RCC 7860 (cell line): ENCODE results near the gene TADA2B.

Experiments used
- DNase-seq: peaks from one replicate; pipeline ENCODE4 v3.0.0-alpha.2; 2015; ENCODE audit warnings: low spot score
- FAIRE-seq: peaks from 2 replicates; lab custom pipeline; 2012; peaks lifted over from hg19 to GRCh38; lab: Jason Lieb, UNC

TADA2B gene, protein sequence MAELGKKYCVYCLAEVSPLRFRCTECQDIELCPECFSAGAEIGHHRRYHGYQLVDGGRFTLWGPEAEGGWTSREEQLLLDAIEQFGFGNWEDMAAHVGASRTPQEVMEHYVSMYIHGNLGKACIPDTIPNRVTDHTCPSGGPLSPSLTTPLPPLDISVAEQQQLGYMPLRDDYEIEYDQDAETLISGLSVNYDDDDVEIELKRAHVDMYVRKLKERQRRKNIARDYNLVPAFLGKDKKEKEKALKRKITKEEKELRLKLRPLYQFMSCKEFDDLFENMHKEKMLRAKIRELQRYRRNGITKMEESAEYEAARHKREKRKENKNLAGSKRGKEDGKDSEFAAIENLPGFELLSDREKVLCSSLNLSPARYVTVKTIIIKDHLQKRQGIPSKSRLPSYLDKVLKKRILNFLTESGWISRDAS

DNA sequence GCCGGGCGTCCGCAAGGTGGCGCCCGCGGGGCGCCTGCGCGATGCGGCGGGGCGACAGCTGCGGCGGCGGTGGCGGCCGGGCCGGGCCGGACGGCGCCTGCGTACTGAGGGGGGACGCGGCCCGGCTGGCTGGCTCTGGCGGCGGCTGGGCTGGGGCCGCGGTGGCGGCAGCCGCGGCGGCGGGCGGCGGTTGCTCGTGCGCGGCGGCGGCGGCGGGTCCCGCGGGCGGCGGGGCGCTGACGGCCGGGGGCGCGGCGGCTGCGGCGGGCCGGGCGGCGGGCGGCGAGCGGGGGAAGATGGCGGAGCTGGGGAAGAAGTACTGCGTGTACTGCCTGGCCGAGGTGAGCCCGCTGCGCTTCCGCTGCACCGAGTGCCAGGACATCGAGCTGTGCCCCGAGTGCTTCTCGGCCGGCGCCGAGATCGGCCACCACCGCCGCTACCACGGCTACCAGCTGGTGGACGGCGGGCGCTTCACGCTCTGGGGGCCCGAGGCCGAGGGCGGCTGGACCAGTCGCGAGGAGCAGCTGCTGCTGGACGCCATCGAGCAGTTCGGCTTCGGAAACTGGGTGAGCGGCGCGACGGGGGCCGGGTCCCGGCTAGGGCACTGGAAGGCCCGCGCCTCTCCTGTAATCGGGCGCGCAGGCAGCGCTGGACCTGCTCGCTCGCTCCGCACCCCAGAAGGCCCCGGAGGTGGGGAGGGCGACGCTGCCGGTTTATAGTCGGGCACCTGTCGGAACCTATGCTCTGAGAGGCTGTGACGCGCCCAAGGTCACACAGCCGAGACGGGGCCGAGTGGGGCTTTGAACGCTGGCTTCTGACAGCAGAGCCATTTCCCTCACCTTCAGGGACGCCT, at the start of gene TADA2B:
Gene TADA2B (plus strand): TSS at position 89 of the 853 bp plus-strand sequence. CDS start 208 bp downstream, at position 297.
- FAIRE-seq (no peak), DNase-seq (no peak)

DNA sequence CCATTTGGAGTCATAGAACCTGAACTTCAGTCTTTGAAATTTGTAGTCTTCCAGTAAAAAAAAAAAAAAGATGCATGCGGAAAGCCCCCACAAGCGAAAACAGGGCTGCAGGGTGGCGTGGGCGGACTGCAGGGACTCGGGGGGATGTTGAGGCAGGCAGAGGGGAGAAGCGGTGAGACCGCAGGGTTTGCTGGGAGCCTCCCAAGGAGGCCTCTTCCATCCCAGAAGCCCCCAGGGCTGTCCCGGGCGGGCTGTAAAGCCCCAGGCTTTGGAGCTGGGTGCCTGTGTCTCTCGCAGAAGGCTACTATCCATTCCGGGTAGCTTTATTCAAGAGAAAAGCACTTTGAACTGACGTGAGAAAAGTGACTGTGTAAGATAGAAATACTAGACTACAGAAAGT, 46.7 kb upstream of the TADA2B start:
- no peak for FAIRE-seq
- no peak for DNase-seq

- FAIRE-seq (no peak), DNase-seq (no peak)
These were observed 43.7 kb upstream of the TADA2B start for GRCh38 chr4:6999172-7000086.

- FAIRE-seq (no peak), DNase-seq (no peak)
These were observed 42.6 kb upstream of the TADA2B start for GRCh38 chr4:7000421-7001176.

DNA sequence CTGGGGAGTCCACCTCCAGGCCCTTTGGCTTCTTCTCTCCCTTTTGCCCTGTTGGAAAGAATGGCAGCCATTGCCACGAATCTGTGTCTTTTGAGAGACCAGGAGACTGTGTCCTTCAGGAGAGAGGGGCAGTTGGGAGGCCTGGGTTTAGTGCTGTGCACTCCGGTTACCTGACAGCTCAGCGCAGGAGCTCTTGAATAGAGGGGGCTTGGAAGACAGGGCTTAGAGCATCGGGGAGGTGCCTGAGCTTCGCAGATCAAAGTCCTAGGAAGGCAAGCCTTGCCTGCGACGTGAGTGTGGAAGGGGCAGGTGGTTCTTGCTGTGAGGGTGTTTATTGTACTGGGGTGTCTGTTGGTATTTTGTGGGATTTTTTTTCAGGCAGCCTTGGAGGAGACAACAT, 41.9 kb upstream of the TADA2B start:
- FAIRE-seq, result no peak
- no peak for DNase-seq

DNA sequence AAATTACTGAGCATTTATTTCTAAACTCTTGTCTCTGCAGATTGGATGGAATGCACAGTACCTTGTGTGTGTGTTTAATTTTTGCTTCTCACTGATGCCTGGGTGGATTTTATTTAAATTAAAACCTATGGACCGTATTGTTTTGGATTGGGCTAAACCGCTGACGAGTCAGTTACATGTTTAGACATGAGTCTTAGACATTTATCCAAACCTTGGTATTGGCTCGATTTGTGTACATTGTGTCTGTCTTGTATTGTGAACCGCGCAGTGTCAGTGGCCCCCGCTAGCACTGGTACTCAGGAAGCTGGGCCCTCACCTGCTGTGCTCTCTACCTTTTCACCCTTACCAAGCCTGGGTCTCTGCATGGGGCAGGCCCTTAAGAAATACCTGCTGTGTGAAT, 40.8 kb upstream of the TADA2B start:
- no peak for DNase-seq
- no peak for FAIRE-seq

- DNase-seq, result no peak
- FAIRE-seq, result no peak
These were observed 39.8 kb upstream of the TADA2B start for GRCh38 chr4:7003176-7003878.

GRCh38 chr4:7003879-7004240, 39.3 kb upstream of the TADA2B start:
- DNase-seq (no peak), FAIRE-seq (no peak)

GRCh38 chr4:7004331-7004730, 38.8 kb upstream of the TADA2B start:
- DNase-seq (no peak), FAIRE-seq (no peak)

GRCh38 chr4:7005571-7005970, 37.6 kb upstream of the TADA2B start:
- DNase-seq, result no peak

GRCh38 chr4:7006411-7006810, 36.8 kb upstream of the TADA2B start:
- no peak for FAIRE-seq
- no peak for DNase-seq

More at GRCh38 chr4:7005571-7005970, 37.6 kb upstream of the TADA2B start:
- no peak for FAIRE-seq

DNA sequence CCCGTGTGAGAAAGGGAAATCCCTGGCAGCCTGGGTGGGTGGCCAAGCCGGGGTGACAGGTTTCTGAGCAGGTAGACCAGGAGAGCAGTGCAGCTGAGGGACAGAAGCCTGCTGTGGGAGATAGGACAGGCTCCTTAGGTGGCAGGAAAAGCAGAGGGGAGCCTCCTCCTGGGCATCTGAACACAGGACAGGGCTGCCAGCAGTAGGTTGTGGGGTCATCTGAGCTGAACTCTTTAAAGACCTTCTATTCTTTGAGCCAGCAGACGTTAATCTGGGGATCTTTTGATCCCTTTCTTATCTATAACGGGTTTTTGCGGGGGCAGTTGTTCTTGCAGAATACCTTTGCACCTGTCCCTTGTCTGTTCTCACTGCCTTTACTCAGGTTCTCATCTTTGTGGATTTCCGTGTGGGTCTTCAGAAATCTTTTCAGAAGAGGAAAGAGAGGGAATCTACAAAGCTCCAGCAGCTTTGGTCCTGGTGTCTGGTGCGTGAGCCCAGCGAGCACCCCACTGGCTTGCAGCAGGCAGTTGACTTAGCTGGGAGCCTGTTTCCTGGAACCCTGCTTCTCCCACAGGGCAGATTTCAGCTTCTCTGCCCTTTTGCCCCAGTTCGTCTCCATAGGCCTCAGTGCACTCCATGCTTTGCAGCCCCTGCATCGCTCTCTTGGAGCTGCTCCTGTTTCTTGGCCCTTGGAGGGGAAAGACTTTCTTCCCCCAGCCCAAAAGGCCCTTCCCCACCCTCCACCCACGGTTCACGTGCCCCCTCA, 35.8 kb upstream of the TADA2B start:
- FAIRE-seq (no peak), DNase-seq (no peak)

- DNase-seq (no peak), FAIRE-seq (no peak)
These were observed 35.2 kb upstream of the TADA2B start for GRCh38 chr4:7007944-7008343.

DNA sequence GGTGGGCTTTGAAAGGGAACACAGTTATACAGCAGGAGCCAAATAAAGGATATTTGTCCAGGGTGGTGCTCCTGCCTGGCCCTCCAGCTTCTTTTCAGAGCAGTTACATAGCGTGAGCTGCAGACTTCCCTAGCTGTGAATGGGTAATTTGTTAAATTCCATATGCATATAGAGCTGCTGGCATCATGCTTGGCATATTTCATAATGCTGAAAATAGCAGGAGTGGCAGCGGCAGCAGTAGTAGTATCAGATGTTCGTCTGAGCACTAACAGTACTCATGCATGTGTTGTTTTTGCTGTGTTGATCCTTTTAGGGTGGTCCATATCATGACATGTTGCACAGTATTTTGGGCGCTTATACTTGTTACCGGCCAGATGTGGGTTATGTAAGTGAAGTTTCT, 33.6 kb upstream of the TADA2B start:
- FAIRE-seq (no peak), DNase-seq (no peak)

DNA sequence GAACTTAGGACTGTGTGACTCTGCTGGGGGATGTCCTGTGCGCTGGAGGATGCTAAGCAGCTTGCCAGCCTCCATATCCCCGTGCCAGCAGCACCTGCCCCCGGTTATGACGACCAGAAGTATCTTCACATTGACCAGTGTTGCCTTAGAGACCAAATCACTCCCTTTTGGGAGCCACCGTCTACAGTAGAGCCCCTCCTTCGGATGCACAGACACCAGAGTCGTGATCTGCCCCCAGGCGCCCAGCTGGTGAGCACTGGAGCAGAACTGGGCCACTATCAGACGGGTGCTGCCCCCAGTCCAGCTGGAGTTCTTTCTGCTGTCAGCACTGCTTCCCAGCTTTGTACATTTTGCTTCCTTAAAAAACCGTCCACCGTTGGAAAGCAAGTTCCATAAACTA, 30.0 kb upstream of the TADA2B start:
- FAIRE-seq (no peak), DNase-seq (no peak)

- DNase-seq (no peak), FAIRE-seq (no peak)
These were observed 28.4 kb upstream of the TADA2B start for GRCh38 chr4:7014815-7015214.

DNA sequence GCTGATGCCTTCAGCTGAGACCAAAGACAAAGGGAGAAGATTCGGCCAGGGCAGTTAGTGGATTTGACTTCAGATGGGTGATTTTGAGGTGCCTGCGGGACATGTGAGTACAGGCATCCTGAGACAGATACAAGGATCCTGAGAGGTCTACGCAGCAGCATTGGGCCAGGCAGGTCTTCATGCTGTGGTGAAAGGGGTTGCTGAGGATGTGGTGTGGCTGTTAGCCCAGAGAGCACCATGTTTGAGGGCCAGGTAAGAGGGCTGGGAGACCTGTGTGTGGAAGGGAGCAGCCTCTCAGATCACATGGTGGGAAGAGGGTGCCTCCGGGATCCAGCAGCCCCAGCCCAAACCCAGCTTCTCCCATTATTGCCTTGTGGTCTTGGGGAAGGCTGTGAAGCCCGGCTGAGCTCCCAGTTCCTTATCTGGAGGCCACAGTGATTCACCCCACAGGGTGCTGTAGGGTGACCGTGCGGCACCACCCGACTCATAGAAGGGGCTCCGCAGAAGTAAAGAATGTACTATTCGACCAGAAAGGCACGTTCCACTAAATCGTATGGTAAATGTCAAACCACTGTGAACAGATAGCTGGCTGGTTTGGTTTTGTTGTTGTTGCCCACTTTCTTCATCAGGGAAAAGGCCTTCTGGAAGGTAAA, 27.7 kb upstream of the TADA2B start:
- DNase-seq (no peak), FAIRE-seq (no peak)

- DNase-seq (no peak), FAIRE-seq (no peak)
These were observed 27.1 kb upstream of the TADA2B start for GRCh38 chr4:7016086-7016485.
